Suprapubic skin (tissue), 4 donors: ENCODE results near the gene SEMA3G. TPM values are rescaled to one million over a fixed set of nuclear protein-coding genes. Genes with fewer than 3 reads are reported as not detected.
A peak's percentile ranks its signal among the peaks of the same experiment; 100 is the strongest.

Experiments used
- DNase-seq, 2 donors: peaks; one replicate each; pipeline ENCODE4 v3.0.0-alpha.2; 2019; ENCODE audit warnings: low spot score in 2 of 2
- H3K27ac ChIP-seq: fragments of 200-600 bp; sonication (generic); one replicate; pipeline ENCODE4 v1.5.1; 2019
- H3K27me3 ChIP-seq: fragments of 200-600 bp; sonication (generic); one replicate; pipeline ENCODE4 v1.5.1; 2019
- H3K36me3 ChIP-seq: fragments of 200-600 bp; sonication (generic); one replicate; pipeline ENCODE4 v1.5.1; 2019
- H3K4me1 ChIP-seq: fragments of 200-600 bp; sonication (generic); one replicate; pipeline ENCODE4 v1.5.1; 2019
- H3K4me3 ChIP-seq: fragments of 200-600 bp; sonication (generic); one replicate; pipeline ENCODE4 v1.5.1; 2019; ENCODE audit warnings: mild to moderate bottlenecking
- H3K9me3 ChIP-seq: fragments of 200-600 bp; sonication (generic); one replicate; pipeline ENCODE4 v1.5.1; 2019
- EP300 ChIP-seq: sonication (generic); formaldehyde crosslinking; IDR thresholded peaks from one replicate; pipeline ENCODE4 v1.6.1; 2017; ENCODE audit warnings: antibody characterized with exemption
- POLR2A ChIP-seq, 2 donors: fragments of 450-650 bp; IDR thresholded peaks; one replicate each; pipeline ENCODE4 v1.6.1; 2017; ENCODE audit warnings: antibody characterized with exemption in 2 of 2, mild to moderate bottlenecking in 2 of 2, moderate library complexity in 2 of 2
- POLR2AphosphoS5 ChIP-seq, 3 donors: sonication (generic); formaldehyde crosslinking; IDR thresholded peaks; one replicate each; pipeline ENCODE4 v1.6.1; 2017; ENCODE audit warnings: antibody characterized with exemption in 3 of 3
- WGBS: methylation state at CpG from one replicate; pipeline ENCODE4 v1.1.5; 2018; 5-methylcytosine and 5-hydroxymethylcytosine counted together
- total RNA-seq, 4 donors: library from RNA; depleted of rRNA; stranded (reverse); fragments of >200 nt; gene quantifications; one replicate each; pipeline ENCODE4 v1.1.0, GENCODE V29; 2016
- TF ChIP-seq, protein P1 (sequence below), 2 donors: fragments of 200-600 bp in 1 of 2; fragments of 450-650 bp in 1 of 2; sonication (generic) in 1 of 2; IDR thresholded peaks; one replicate each; pipeline ENCODE4 v1.5.1; 2016 to 2019; ENCODE audit warnings: antibody characterized with exemption in 2 of 2, mild to moderate bottlenecking in 1 of 2, moderate library complexity in 1 of 2

SEMA3G gene
- total RNA-seq, 4 donors from 2014 or later, result 14.4 to 44.0 (median 26.5) TPM

GRCh38 chr3:52423173-52423572, 21.7 kb downstream of the SEMA3G start:
- WGBS, result 46% methylated on average over 5 of the region's 5 CpGs
- H3K36me3 ChIP-seq, result peaks cover 29% of the 10 kb centered on the region
- no peaks in the 10 kb centered on the region for H3K27me3 ChIP-seq
- no peak overlapping the region for H3K4me3 ChIP-seq
- DNase-seq, result peak in 1 of 2 donors; percentile 40
- no peak overlapping the region for H3K27ac ChIP-seq
- TF ChIP-seq, protein P1, sequence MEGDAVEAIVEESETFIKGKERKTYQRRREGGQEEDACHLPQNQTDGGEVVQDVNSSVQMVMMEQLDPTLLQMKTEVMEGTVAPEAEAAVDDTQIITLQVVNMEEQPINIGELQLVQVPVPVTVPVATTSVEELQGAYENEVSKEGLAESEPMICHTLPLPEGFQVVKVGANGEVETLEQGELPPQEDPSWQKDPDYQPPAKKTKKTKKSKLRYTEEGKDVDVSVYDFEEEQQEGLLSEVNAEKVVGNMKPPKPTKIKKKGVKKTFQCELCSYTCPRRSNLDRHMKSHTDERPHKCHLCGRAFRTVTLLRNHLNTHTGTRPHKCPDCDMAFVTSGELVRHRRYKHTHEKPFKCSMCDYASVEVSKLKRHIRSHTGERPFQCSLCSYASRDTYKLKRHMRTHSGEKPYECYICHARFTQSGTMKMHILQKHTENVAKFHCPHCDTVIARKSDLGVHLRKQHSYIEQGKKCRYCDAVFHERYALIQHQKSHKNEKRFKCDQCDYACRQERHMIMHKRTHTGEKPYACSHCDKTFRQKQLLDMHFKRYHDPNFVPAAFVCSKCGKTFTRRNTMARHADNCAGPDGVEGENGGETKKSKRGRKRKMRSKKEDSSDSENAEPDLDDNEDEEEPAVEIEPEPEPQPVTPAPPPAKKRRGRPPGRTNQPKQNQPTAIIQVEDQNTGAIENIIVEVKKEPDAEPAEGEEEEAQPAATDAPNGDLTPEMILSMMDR (IDR thresholded peaks at IDR 0.05), result no peak
- TF ChIP-seq POLR2AphosphoS5 (IDR thresholded peaks at IDR 0.05), result no peak
- no peak for TF ChIP-seq EP300
- TF ChIP-seq POLR2A (IDR thresholded peaks at IDR 0.05), result no peak
- no peaks in the 10 kb centered on the region for H3K4me1 ChIP-seq
- H3K9me3 ChIP-seq, result no peaks in the 10 kb centered on the region

DNA sequence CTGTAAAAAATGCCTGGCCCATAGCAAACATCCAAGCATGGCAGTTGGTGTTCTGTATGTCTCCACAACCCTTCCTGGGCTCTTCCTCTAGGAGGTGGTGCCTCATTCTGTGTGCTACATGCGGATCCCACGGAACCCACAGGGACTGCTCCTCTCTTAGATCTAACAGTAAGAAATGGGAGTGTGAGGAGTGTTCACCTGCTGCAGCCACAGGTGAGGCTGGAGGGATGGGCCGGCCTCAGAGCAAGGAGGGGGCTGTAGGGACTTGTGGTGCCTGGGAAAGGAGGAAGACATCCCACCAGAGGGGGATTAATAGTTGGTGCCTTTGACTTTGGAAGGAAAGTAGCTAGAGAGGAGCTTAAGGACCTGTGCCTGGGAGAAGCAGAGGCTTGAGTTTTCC, 22.2 kb downstream of the SEMA3G start:
- WGBS, result 94% methylated on average over 3 of the region's 3 CpGs
- no peak for DNase-seq
- Histone ChIP-seq H3K9me3 (no peaks in the 10 kb centered on the region), H3K4me1 (peaks cover 2% of the 10 kb centered on the region), H3K4me3 (no peak overlapping the region), H3K36me3 (peaks cover 29% of the 10 kb centered on the region), H3K27ac (no peak overlapping the region), H3K27me3 (no peaks in the 10 kb centered on the region)
- TF ChIP-seq EP300, result no peak

GRCh38 chr3:52420388-52420787, 24.5 kb downstream of the SEMA3G start:
- TF ChIP-seq, protein P1 (IDR thresholded peaks at IDR 0.05), result no peak
- TF ChIP-seq POLR2AphosphoS5 (IDR thresholded peaks at IDR 0.05), result no peak
- H3K27ac ChIP-seq, result no peak overlapping the region
- peak in 1 of 2 donors; percentile 13 for DNase-seq
- H3K36me3 ChIP-seq, result peaks cover 29% of the 10 kb centered on the region
- H3K9me3 ChIP-seq, result no peaks in the 10 kb centered on the region
- peaks cover 11% of the 10 kb centered on the region for H3K4me1 ChIP-seq
- H3K4me3 ChIP-seq, result no peak overlapping the region
- WGBS, result 77% methylated on average over 2 of the region's 2 CpGs
- H3K27me3 ChIP-seq, result no peaks in the 10 kb centered on the region

DNA sequence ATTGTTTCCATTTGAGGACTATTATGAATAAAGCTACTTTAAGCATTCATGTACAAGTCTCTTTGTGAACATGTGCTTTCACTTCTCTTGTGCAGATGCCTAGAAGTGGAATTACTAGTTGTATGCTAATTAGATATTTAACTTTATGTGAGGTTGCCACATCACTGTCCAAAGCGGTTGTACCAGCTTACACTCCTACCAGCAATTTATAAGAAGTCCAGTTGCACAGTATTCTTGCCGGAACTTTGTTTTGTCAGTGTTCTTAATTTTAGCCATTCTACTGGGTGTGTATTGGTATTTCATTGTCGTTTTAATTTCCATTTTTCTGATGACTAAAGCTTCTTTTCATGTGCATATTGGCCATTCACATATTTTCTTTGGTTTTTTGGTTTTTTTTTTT, 29.1 kb downstream of the SEMA3G start:
- no peak overlapping the region for H3K4me3 ChIP-seq
- TF ChIP-seq EP300, result no peak
- no peak for TF ChIP-seq POLR2A (IDR thresholded peaks at IDR 0.05)
- TF ChIP-seq, protein P1 (IDR thresholded peaks at IDR 0.05), result no peak
- no peak for TF ChIP-seq POLR2AphosphoS5 (IDR thresholded peaks at IDR 0.05)
- H3K4me1 ChIP-seq, result peaks cover 49% of the 10 kb centered on the region
- 57% methylated on average over 3 of the region's 3 CpGs for WGBS
- H3K36me3 ChIP-seq, result peaks cover 15% of the 10 kb centered on the region
- no peaks in the 10 kb centered on the region for H3K9me3 ChIP-seq
- H3K27me3 ChIP-seq, result no peaks in the 10 kb centered on the region
- DNase-seq, result no peak
- H3K27ac ChIP-seq, result no peak overlapping the region

- H3K27ac ChIP-seq, result no peak overlapping the region
- peaks cover 45% of the 10 kb centered on the region for H3K36me3 ChIP-seq
- peak overlapping the region; percentile 99 for H3K4me3 ChIP-seq
- H3K9me3 ChIP-seq, result no peaks in the 10 kb centered on the region
- H3K4me1 ChIP-seq, result peaks cover 83% of the 10 kb centered on the region
- H3K27me3 ChIP-seq, result no peaks in the 10 kb centered on the region
- peak in 1 of 2 donors; percentile 57 for DNase-seq
- 87% methylated on average over 8 of the region's 8 CpGs for WGBS
- TF ChIP-seq, protein P1 (IDR thresholded peaks at IDR 0.05), result no peak
- TF ChIP-seq POLR2A (IDR thresholded peaks at IDR 0.05) (no peak), EP300 (no peak), POLR2AphosphoS5 (IDR thresholded peaks at IDR 0.05) (no peak)
Measured at GRCh38 chr3:52408466-52408865, 36.4 kb downstream of the SEMA3G start.

DNA sequence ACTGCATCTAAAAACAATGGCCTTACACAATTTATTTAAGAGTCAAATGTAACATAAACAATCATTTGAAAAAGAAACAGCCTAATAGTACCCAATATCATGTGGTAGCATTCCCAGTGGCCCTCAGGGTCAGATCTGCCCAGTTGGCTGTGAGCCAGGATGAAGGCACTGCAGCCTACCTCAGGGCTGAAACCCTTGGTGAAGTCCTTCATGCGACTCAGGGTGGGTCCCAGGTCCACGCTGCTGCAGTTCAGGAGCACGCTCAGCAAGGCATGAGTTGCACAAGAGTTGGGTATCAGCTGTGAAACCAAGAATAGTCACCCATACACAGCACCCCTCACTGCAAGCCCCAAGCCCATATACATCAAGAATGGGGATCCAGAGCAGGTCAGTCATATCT, 37.1 kb downstream of the SEMA3G start:
- peak overlapping the region; percentile 90 for H3K27ac ChIP-seq
- DNase-seq, result peak in 1 of 2 donors; percentile 64

More for the DNA sequence above, 37.1 kb downstream of the SEMA3G start:
- no peak overlapping the region for H3K4me3 ChIP-seq
- TF ChIP-seq POLR2A (IDR thresholded peaks at IDR 0.05), result no peak
- TF ChIP-seq EP300, result no peak
- TF ChIP-seq, protein P1 (IDR thresholded peaks at IDR 0.05), result no peak
- TF ChIP-seq POLR2AphosphoS5 (IDR thresholded peaks at IDR 0.05), result no peak
- H3K4me1 ChIP-seq, result peaks cover 83% of the 10 kb centered on the region
- WGBS, result 49% methylated on average over 3 of the region's 3 CpGs
- H3K9me3 ChIP-seq, result no peaks in the 10 kb centered on the region
- peaks cover 52% of the 10 kb centered on the region for H3K36me3 ChIP-seq
- no peaks in the 10 kb centered on the region for H3K27me3 ChIP-seq
